Memory B cell (primary cell): Measurements from ENCODE around the gene KCNAB3.
"Not testable (repeated sequence)": the region's sequence is repeated elsewhere in the genome, so short reads cannot be mapped to it uniquely, and the experiment has no call there.

ENCODE experiments used
- ATAC-seq: fragments of 150-1000 bp; cut with Tn5 transposase; 2 replicates; pipeline ENCODE4 v1.10.0; 2021; ENCODE audit warnings: low read depth, mild to moderate bottlenecking, moderate library complexity
- DNase-seq, 2 donors: peaks; one replicate each; pipeline ENCODE4 v3.0.0; 2022; ENCODE audit warnings: low spot score in 2 of 2
- H3K27ac Mint-ChIP-seq: one replicate; pipeline ENCODE4 v1.8.0; 2022; ENCODE audit warnings: mild to moderate bottlenecking, moderate library complexity, mixed read lengths
- H3K27me3 Mint-ChIP-seq: one replicate; pipeline ENCODE4 v1.8.0; 2022; ENCODE audit warnings: mixed read lengths
- H3K36me3 Mint-ChIP-seq: one replicate; pipeline ENCODE4 v1.8.0; 2022; ENCODE audit warnings: mild to moderate bottlenecking, mixed read lengths
- H3K4me1 Mint-ChIP-seq: one replicate; pipeline ENCODE4 v1.8.0; 2022; ENCODE audit warnings: mixed read lengths
- H3K4me3 Mint-ChIP-seq: one replicate; pipeline ENCODE4 v1.8.0; 2022; ENCODE audit warnings: mild to moderate bottlenecking, moderate library complexity, mixed read lengths
- H3K9me3 Mint-ChIP-seq: one replicate; pipeline ENCODE4 v1.8.0; 2022; ENCODE audit warnings: mixed read lengths

Gene KCNAB3

DNA sequence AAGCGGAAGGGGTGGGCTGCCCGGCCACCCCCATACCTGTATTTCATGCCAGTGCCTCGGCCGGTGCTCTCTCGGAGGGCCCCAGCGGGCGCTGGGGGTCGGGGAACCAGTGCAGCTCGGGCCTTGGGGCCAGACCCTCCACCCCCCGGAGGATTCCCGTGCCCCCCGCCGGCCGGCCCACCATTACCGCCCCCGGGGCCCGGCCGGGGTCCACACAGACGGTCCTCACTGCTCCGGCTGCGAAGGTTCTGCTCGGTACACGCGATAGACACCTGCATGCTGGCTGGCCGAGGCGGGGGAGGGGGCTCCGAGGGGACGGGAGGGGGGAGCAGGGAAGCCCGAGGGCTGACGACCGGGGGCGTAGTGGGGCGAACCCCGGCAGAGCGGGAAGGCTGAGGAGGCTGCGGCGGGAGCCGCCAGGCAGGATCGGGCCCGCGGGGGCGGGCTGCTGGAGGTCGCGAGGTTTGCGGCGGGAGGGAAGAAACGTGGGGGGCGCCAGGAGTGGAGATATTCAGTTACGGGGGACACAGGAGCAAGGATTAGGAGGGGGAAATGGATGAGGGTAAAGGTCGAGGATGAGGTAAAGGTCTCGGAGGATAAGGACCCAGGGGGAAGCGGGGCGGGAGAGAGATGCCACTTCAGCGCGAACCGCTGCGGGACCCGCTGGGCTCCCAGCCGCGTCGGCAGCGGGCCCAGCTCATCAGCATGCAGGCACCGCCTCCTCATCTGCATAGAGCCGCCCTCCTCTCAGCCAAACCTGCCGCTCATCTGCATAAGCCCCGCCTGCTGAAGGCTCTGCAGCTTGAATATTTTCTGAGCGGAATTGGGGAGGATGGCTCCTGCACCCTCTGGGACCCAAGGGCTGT, at the start of gene KCNAB3:
TSS of gene KCNAB3 (minus strand) at position 699 of the 866 bp plus-strand sequence. CDS start at position 278, 421 bp downstream.
- Mint-ChIP-seq H3K4me1 (peaks cover 18% of the 10 kb centered on the region), H3K4me3 (peak within 1 kb of the TSS; percentile 92), H3K27ac (peak within 1 kb of the TSS; percentile 64), H3K9me3 (no peaks in the 10 kb centered on the region), H3K27me3 (no peaks in the 10 kb centered on the region), H3K36me3 (peaks cover 4% of the 10 kb centered on the region)
- ATAC-seq (peak; percentile 10), DNase-seq (peak in 1 of 2 donors; percentile 44)

GRCh38 chr17:7977805-7978204, 48.1 kb upstream of the KCNAB3 start:
- Mint-ChIP-seq H3K4me1 (no peaks in the 10 kb centered on the region), H3K36me3 (peaks cover 7% of the 10 kb centered on the region), H3K27me3 (peaks cover 5% of the 10 kb centered on the region), H3K27ac (no peak overlapping the region), H3K9me3 (peaks cover 13% of the 10 kb centered on the region), H3K4me3 (no peak overlapping the region)
- DNase-seq: no peak
- ATAC-seq: no peak

DNA sequence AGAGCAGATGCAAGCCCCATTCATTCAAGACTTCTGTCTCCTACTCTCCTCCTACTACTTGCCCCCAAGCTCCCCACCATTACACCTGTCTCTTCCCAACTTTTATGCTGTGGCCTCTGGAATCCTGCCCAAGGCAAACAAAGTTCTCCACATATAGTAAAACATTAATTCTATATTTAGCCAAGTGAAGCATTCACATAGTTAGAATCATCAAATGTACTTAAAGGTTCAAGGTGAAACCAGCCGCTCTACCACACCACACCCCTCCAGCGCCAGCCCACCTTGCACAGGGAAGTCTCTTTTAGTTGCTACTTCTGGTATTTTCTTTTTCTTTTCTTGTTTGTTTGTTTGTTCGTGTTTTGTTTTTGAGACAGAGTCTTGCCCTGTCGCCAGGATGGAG, 47.4 kb upstream of the KCNAB3 start:
- ATAC-seq: no peak
- H3K27ac Mint-ChIP-seq: no peak overlapping the region
- H3K4me3 Mint-ChIP-seq: no peak overlapping the region
- peaks cover 13% of the 10 kb centered on the region for H3K9me3 Mint-ChIP-seq
- H3K4me1 Mint-ChIP-seq: no peaks in the 10 kb centered on the region
- peaks cover 5% of the 10 kb centered on the region for H3K27me3 Mint-ChIP-seq
- H3K36me3 Mint-ChIP-seq: peaks cover 7% of the 10 kb centered on the region
- no peak for DNase-seq

- DNase-seq: no peak
- no peaks in the 10 kb centered on the region for H3K4me1 Mint-ChIP-seq
- no peak overlapping the region for H3K4me3 Mint-ChIP-seq
- no peak overlapping the region for H3K27ac Mint-ChIP-seq
- H3K27me3 Mint-ChIP-seq: peaks cover 5% of the 10 kb centered on the region
- H3K9me3 Mint-ChIP-seq: peaks cover 13% of the 10 kb centered on the region
- ATAC-seq: no peak
- H3K36me3 Mint-ChIP-seq: peaks cover 7% of the 10 kb centered on the region
Observed at GRCh38 chr17:7974638-7975131, 45.0 kb upstream of the KCNAB3 start.

DNA sequence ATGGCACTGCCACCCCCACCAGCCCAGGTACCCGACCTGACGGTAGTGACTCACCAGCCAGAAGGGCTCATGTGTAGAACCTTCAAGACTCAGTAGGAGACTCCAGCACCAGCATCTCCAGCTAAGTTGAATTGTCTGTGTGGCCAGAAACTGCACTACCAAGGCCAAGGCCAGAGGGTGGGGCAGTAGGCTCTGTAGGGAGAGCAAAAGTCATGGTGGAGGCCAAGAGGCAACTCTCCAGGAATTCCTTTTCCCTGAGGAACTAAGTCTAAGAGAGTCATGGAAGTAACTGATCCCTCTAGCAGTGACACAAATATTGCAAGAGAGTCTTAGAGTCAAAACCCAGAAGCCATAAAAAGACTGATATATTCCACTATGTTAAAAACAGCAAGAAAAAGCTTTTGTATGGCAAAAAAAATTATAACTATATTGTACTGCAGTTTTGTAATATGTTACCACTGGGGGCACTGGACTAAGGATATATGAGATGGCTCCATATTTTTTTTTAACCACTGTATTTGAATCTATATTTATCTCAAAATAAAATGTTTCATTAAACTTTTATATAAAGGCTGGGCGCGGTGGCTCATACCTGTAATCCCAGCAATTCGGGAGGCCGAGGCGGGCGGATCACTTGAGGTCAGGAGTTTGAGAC, 42.6 kb upstream of the KCNAB3 start:
- Mint-ChIP-seq H3K27ac (no peak overlapping the region), H3K36me3 (peaks cover 7% of the 10 kb centered on the region), H3K4me1 (no peaks in the 10 kb centered on the region), H3K27me3 (peaks cover 2% of the 10 kb centered on the region), H3K4me3 (no peak overlapping the region), H3K9me3 (peaks cover 13% of the 10 kb centered on the region)
- ATAC-seq (no peak), DNase-seq (no peak)

DNA sequence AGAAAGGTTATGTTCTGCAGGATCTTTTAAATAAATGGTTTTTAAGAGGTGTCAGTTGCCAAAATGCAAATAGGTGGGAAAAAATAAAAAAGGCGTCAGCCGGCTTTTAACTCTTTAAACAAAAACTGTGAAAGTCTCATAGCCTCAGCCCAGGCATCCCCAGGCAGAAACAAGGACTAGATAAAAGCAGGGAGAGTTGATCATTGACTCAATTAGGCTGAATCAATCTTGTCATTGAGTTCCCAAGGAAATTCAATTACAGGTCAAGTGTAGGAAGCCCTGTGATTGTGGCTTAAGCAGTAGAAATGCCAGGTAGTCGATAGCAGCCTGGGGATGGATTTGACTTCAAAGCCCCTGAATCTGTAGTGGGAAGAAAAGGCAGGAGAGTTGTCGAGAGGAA, 42.0 kb upstream of the KCNAB3 start:
- no peaks in the 10 kb centered on the region for H3K4me1 Mint-ChIP-seq
- H3K27ac Mint-ChIP-seq: no peak overlapping the region
- DNase-seq (no peak), ATAC-seq (no peak)
- peaks cover 7% of the 10 kb centered on the region for H3K36me3 Mint-ChIP-seq
- peaks cover 11% of the 10 kb centered on the region for H3K9me3 Mint-ChIP-seq
- H3K4me3 Mint-ChIP-seq: no peak overlapping the region
- H3K27me3 Mint-ChIP-seq: peaks cover 4% of the 10 kb centered on the region

- H3K9me3 Mint-ChIP-seq: peaks cover 2% of the 10 kb centered on the region
- H3K4me3 Mint-ChIP-seq: no peak overlapping the region
- H3K27me3 Mint-ChIP-seq: peaks cover 4% of the 10 kb centered on the region
- DNase-seq (no peak), ATAC-seq (no peak)
- no peak overlapping the region for H3K27ac Mint-ChIP-seq
- H3K36me3 Mint-ChIP-seq: peaks cover under 1% of the 10 kb centered on the region
- no peaks in the 10 kb centered on the region for H3K4me1 Mint-ChIP-seq
Observed at GRCh38 chr17:7969433-7969832, 39.8 kb upstream of the KCNAB3 start.

DNA sequence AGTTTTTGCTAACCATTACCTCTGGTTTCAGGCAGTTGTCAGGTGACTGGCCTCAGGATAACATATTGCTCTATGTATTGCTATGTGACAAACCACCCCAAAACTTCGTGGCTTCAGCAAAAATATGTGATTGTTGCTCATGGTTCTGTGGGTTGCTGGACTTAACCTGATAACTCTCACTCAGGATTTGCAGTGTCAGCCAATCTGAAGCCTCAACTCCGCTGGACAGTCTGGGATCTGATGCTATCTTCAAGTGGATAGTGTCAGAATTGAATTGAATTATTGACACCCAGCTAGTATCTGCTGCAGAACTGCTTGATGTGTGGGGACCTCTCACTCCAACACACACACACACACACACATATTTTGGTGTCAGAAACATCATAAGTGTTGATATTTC, 38.1 kb upstream of the KCNAB3 start:
- DNase-seq (no peak), ATAC-seq (no peak)
- H3K9me3 Mint-ChIP-seq: no peaks in the 10 kb centered on the region
- no peak overlapping the region for H3K27ac Mint-ChIP-seq
- no peak overlapping the region for H3K4me3 Mint-ChIP-seq
- H3K36me3 Mint-ChIP-seq: no peaks in the 10 kb centered on the region
- H3K4me1 Mint-ChIP-seq: no peaks in the 10 kb centered on the region
- H3K27me3 Mint-ChIP-seq: peaks cover 4% of the 10 kb centered on the region

GRCh38 chr17:7961421-7961820, 31.8 kb upstream of the KCNAB3 start:
- Mint-ChIP-seq H3K4me1 (no peaks in the 10 kb centered on the region), H3K27me3 (peaks cover 15% of the 10 kb centered on the region), H3K4me3 (no peak overlapping the region), H3K36me3 (no peaks in the 10 kb centered on the region), H3K27ac (no peak overlapping the region), H3K9me3 (no peaks in the 10 kb centered on the region)
- DNase-seq (no peak), ATAC-seq (no peak)

DNA sequence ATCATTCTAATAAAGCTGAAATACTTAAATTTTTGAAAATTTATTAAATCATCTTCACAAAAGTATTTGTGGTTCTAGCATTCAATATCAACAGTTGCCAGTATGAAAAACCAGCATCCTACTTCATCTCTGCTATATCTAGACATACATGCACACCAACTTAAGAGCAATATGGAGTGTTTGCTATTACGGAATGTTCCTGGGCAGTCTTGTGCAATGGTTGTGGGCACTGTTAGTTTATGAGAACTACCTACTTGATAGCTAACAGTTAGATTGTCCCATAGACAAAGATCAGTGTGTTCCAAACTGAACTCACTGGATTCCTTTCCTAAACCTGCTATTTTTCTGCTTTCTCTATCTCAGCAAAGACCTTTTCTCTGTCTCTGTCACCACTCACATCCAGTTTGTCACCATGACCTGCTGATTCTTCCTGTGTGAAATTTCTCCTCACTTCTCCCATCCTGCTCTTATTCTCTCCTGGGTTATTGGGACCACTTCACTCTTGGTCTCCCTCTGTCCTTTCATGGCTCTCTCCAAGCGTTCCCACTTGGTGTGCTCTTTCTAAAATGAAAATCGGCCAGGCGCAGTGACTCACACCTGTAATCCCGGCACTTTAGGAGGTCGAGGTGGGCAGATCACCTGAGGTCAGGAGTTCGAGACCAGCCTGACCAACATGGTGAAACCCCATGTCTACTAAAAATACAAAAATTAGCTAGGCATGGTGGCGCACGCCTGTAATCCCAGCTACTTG, 30.0 kb upstream of the KCNAB3 start:
- Mint-ChIP-seq H3K4me3 (no peak overlapping the region), H3K36me3 (no peaks in the 10 kb centered on the region), H3K27me3 (peaks cover 15% of the 10 kb centered on the region), H3K9me3 (no peaks in the 10 kb centered on the region), H3K4me1 (no peaks in the 10 kb centered on the region), H3K27ac (no peak overlapping the region)
- ATAC-seq: no peak
- no peak for DNase-seq

- H3K4me3 Mint-ChIP-seq: no peak overlapping the region
- no peaks in the 10 kb centered on the region for H3K9me3 Mint-ChIP-seq
- no peak for ATAC-seq
- no peak overlapping the region for H3K27ac Mint-ChIP-seq
- peaks cover 10% of the 10 kb centered on the region for H3K27me3 Mint-ChIP-seq
- no peak for DNase-seq
- H3K4me1 Mint-ChIP-seq: peaks cover 2% of the 10 kb centered on the region
- H3K36me3 Mint-ChIP-seq: no peaks in the 10 kb centered on the region
Observed at GRCh38 chr17:7956228-7956965, 26.7 kb upstream of the KCNAB3 start.

- Mint-ChIP-seq H3K27ac (no peak overlapping the region), H3K9me3 (no peaks in the 10 kb centered on the region), H3K27me3 (peaks cover 8% of the 10 kb centered on the region), H3K4me1 (peaks cover 4% of the 10 kb centered on the region), H3K36me3 (no peaks in the 10 kb centered on the region), H3K4me3 (no peak overlapping the region)
- no peak for DNase-seq
- no peak for ATAC-seq
Observed at GRCh38 chr17:7955414-7956227, 26.0 kb upstream of the KCNAB3 start.

DNA sequence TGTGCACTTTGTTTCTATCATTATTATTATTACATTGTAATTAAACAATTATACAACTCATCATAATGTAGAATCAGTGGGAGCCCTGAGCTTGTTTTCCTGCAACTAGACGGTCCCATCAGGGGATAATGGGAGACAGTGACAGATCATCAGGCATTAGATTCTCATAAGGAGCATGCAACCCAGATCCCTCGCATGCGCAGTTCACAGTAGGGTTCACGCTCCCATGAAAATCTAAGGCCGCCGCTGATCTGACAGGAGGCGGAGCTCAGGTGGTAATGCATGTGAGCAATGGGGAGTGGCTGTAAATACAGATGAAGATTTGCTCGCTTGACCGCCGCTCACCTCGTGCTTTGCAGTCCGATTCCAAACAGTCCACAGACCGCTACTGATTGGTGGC, 23.6 kb upstream of the KCNAB3 start:
- H3K27me3 Mint-ChIP-seq, H3K9me3 Mint-ChIP-seq, ATAC-seq, H3K4me1 Mint-ChIP-seq, H3K27ac Mint-ChIP-seq, H3K4me3 Mint-ChIP-seq, DNase-seq: not testable (repeated sequence)
- H3K36me3 Mint-ChIP-seq: peaks cover 11% of the 10 kb centered on the region
